OCI-LY7 (cell line): ENCODE measurements around the gene NIT1. TPM values are rescaled to one million over a fixed set of nuclear protein-coding genes. Genes with fewer than 3 reads are reported as not detected.

ENCODE experiments used
- BruUV-seq: library from RNA; stranded (reverse); fragments of 400-500 nt; replicated peaks from 2 replicates; lab custom pipeline; 2021; lab: Mats Ljungman, UMichigan
- CTCF ChIA-PET: fragments of 300-600 bp; sonication (Branson Sonifier 250); formaldehyde crosslinking; loops from one replicate; lab custom pipeline; 2022; ENCODE audit warnings: antibody characterized with exemption; ENCODE audit not compliant: unreplicated experiment; lab: Charles Lee
- POLR2A ChIA-PET: fragments of 300-600 bp; sonication (Branson Sonifier 250); formaldehyde crosslinking; loops from one replicate; lab custom pipeline; 2022; ENCODE audit warnings: antibody characterized with exemption; lab: Charles Lee
- DNase-seq: peaks from one replicate; pipeline ENCODE4 v3.0.0-alpha.2; 2015; ENCODE audit warnings: low spot score
- H2AFZ ChIP-seq: fragments of 200-600 bp; sonication (generic), shearing (Covaris generic); 2 replicates; pipeline ENCODE4 v1.6.1; 2014; ENCODE audit warnings: mild to moderate bottlenecking, antibody characterized with exemption, low read length, moderate library complexity
- H3K27ac ChIP-seq: fragments of 200-600 bp; sonication (generic); 2 replicates; pipeline ENCODE4 v1.5.1; 2014; ENCODE audit warnings: mixed run types, low read depth, mild to moderate bottlenecking, moderate library complexity, low read length, inconsistent platforms; ENCODE audit not compliant: poor library complexity, severe bottlenecking
- H3K36me3 ChIP-seq: fragments of 200-600 bp; sonication (generic); 2 replicates; pipeline ENCODE4 v1.6.1; 2014; ENCODE audit warnings: mild to moderate bottlenecking, antibody characterized with exemption, low read length, moderate library complexity, mixed read lengths; ENCODE audit not compliant: insufficient read depth
- H3K4me1 ChIP-seq: fragments of 200-600 bp; sonication (generic); 2 replicates; pipeline ENCODE4 v1.5.1; 2014; ENCODE audit warnings: mild to moderate bottlenecking, low read length; ENCODE audit not compliant: insufficient read depth, poor library complexity, severe bottlenecking
- H3K4me2 ChIP-seq: fragments of 200-600 bp; sonication (generic); 2 replicates; pipeline ENCODE4 v1.6.1; 2014; ENCODE audit warnings: mild to moderate bottlenecking, low read length
- H3K4me3 ChIP-seq: fragments of 200-600 bp; sonication (generic); 2 replicates; pipeline ENCODE4 v1.5.1; 2014; ENCODE audit warnings: mild to moderate bottlenecking, low read depth, low read length; ENCODE audit not compliant: poor library complexity, severe bottlenecking
- H3K79me2 ChIP-seq: fragments of 200-600 bp; sonication (generic); 2 replicates; pipeline ENCODE4 v1.6.1; 2016; ENCODE audit warnings: low read depth, mild to moderate bottlenecking, low read length, moderate library complexity, mixed read lengths; ENCODE audit not compliant: insufficient read depth
- H3K9me2 ChIP-seq: fragments of 200-600 bp; sonication (generic); 2 replicates; pipeline ENCODE4 v1.6.1; 2016; ENCODE audit warnings: mild to moderate bottlenecking, low read length, mixed read lengths; ENCODE audit not compliant: insufficient read depth
- H3K9me3 ChIP-seq: fragments of 200-600 bp; sonication (generic); 2 replicates; pipeline ENCODE4 v1.6.1; 2014; ENCODE audit warnings: mild to moderate bottlenecking, mixed run types, low read length, mixed read lengths
- H4K20me1 ChIP-seq: fragments of 200-600 bp; sonication (generic); 2 replicates; pipeline ENCODE4 v1.6.1; 2014; ENCODE audit warnings: mild to moderate bottlenecking, antibody characterized with exemption, low read length, moderate library complexity, mixed read lengths; ENCODE audit not compliant: insufficient read depth
- EZH2phosphoT487 ChIP-seq: fragments of 200-600 bp; sonication (generic); IDR thresholded peaks from 2 replicates; pipeline ENCODE4 v1.6.1; 2018; ENCODE audit warnings: low read depth, borderline replicate concordance, mild to moderate bottlenecking, mixed run types, antibody characterized with exemption, low read length, moderate library complexity, mixed read lengths
- intact Hi-C: fragments of 100-400 bp; cut with micrococcal nuclease; formaldehyde crosslinking; loops from one replicate; pipeline ENCODE4 v1.10.0; 2022; ENCODE audit not compliant: unreplicated experiment
- total RNA-seq, 2 experiments: library from RNA; depleted of rRNA in 1 of 2; stranded (reverse); fragments of >200 nt in 1 of 2; shearing (Covaris generic) in 1 of 2; gene quantifications; 2 replicates each; pipeline ENCODE4 v1.2.3, GENCODE V29; 2014 to 2022
- TF ChIP-seq, protein P1 (sequence below): fragments of 200-600 bp; sonication (generic); conservative IDR thresholded peaks from 2 replicates; pipeline ENCODE4 v1.5.1; 2014; ENCODE audit warnings: mild to moderate bottlenecking, antibody characterized with exemption, low read length, moderate library complexity, mixed read lengths

The NIT1 gene
- total RNA-seq, 2 experiments from 2014 or later: 42.7 to 46.5 TPM

DNA sequence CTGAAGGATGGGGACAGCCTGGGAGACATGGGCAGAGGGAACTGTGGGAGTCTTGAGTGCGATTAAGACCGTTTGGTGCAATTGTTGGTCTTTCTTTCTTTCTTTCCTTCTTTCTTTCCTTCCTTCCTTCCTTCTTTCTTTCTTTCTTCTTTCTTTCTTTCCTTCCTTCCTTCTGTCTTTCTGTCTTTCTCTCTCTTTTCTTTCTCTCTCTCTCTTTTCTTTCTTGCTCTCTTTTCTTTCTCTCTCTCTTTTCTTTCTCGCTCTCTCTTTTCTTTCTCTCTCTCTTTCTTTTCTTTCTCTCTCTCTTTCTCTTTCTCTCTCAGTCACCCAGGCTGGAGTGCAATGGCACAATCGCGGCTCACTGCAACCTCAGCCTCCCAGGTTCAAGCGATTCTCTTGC lies 22.7 kb upstream of the NIT1 start:
- peaks cover 29% of the 10 kb centered on the region for H3K4me1 ChIP-seq
- POLR2A ChIA-PET: no interaction called here

DNA sequence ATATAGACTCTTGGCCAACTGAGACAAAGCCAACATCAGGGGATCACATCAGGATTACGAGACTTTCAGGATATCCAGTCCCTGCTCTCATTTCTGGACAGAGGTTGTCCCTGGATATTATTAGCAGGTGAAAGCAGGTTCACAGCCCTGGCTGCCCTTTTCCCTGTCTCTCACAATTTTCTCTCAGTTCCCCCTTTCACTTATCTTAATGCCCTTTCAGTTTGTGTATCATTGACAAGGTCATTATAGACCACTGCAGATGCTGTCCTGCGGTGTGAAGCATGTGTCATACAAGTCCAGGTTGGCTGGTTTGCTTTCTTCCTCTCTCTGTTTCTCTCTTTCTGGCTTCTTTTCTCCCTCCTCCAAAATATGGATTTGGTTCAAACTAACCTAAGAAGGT lies 21.9 kb upstream of the NIT1 start:
- H2AFZ ChIP-seq: no peak overlapping the region

More for the DNA sequence above, 22.7 kb upstream of the NIT1 start:
- intact Hi-C loops: loop anchor here (10.0 kb wide), 1 partner anchor 260 kb away; no protein-coding TSS in a partner anchor
- Histone ChIP-seq H3K9me2 (no peaks in the 10 kb centered on the region), H3K4me3 (no peak overlapping the region), H3K9me3 (no peaks in the 10 kb centered on the region), H3K27ac (no peak overlapping the region), H3K4me2 (no peak overlapping the region), H4K20me1 (0 out of 2 replicates have a peak, but pooled peaks cover 4% of the 10 kb centered on the region), H3K36me3 (peaks cover 15% of the 10 kb centered on the region), H3K79me2 (no peaks in the 10 kb centered on the region), H2AFZ (no peak overlapping the region)
- CTCF ChIA-PET: no interaction called here
- no TSS peak for BruUV-seq
- no peak for DNase-seq
- TF ChIP-seq, protein P1, sequence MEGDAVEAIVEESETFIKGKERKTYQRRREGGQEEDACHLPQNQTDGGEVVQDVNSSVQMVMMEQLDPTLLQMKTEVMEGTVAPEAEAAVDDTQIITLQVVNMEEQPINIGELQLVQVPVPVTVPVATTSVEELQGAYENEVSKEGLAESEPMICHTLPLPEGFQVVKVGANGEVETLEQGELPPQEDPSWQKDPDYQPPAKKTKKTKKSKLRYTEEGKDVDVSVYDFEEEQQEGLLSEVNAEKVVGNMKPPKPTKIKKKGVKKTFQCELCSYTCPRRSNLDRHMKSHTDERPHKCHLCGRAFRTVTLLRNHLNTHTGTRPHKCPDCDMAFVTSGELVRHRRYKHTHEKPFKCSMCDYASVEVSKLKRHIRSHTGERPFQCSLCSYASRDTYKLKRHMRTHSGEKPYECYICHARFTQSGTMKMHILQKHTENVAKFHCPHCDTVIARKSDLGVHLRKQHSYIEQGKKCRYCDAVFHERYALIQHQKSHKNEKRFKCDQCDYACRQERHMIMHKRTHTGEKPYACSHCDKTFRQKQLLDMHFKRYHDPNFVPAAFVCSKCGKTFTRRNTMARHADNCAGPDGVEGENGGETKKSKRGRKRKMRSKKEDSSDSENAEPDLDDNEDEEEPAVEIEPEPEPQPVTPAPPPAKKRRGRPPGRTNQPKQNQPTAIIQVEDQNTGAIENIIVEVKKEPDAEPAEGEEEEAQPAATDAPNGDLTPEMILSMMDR: no peak
- no peak for TF ChIP-seq EZH2phosphoT487

DNA sequence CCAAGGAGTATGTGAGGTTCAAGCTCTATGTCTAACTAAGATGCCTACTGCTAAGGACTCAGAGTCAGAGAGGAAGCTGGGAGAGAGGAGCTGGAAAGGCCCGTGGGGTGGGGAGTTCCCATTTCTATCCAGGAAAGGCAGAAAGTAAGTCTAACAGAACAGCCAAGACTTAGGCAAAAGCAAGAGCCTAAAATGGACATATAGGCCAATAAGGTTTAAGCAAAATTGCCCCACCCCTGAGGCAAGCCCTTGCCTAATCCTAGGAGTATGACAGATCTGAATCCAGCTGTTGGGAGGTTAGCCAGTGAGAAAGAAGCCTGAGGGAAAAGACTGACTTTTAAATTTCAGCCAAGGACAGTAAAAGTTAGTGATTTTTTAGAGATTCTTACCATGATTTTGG lies 21.4 kb upstream of the NIT1 start:
- BruUV-seq: no TSS peak
- no peak for TF ChIP-seq EZH2phosphoT487
- TF ChIP-seq, protein P1: no peak
- H2AFZ ChIP-seq: no peak overlapping the region
- H3K4me3 ChIP-seq: no peak overlapping the region
- peaks cover 23% of the 10 kb centered on the region for H3K36me3 ChIP-seq
- no peak overlapping the region for H3K4me2 ChIP-seq
- no peak overlapping the region for H3K27ac ChIP-seq
- H3K9me2 ChIP-seq: no peaks in the 10 kb centered on the region
- H3K4me1 ChIP-seq: peaks cover 29% of the 10 kb centered on the region
- POLR2A ChIA-PET: no interaction called here
- no peaks in the 10 kb centered on the region for H3K79me2 ChIP-seq
- CTCF ChIA-PET: interaction anchor here (1.2 kb wide), 1 partner anchor 99 kb away, joined by 6 read pairs; no protein-coding TSS in a partner anchor
- intact Hi-C loops: loop anchor here (2.0 to 10.0 kb wide), 2 partner anchors 52 to 262 kb away; partner anchors contain the start of gene USF1
- H3K9me3 ChIP-seq: no peaks in the 10 kb centered on the region
- no peak for DNase-seq
- 0 out of 2 replicates have a peak, but pooled peaks cover 4% of the 10 kb centered on the region for H4K20me1 ChIP-seq

More for the DNA sequence above, 21.9 kb upstream of the NIT1 start:
- Histone ChIP-seq H3K36me3 (peaks cover 19% of the 10 kb centered on the region), H3K27ac (no peak overlapping the region), H3K4me3 (no peak overlapping the region), H3K9me3 (no peaks in the 10 kb centered on the region), H4K20me1 (0 out of 2 replicates have a peak, but pooled peaks cover 4% of the 10 kb centered on the region), H3K79me2 (no peaks in the 10 kb centered on the region), H3K4me1 (peaks cover 29% of the 10 kb centered on the region), H3K9me2 (no peaks in the 10 kb centered on the region), H3K4me2 (no peak overlapping the region)
- intact Hi-C loops: loop anchor here (2.0 to 10.0 kb wide), 2 partner anchors 51 to 261 kb away; partner anchors contain the start of gene USF1
- ChIA-PET CTCF (no interaction called here), POLR2A (no interaction called here)
- no TSS peak for BruUV-seq
- DNase-seq: no peak
- no peak for TF ChIP-seq EZH2phosphoT487
- TF ChIP-seq, protein P1: no peak
